Gastroesophageal sphincter (tissue), 3 donors: ENCODE results near the gene ALDH16A1.

ENCODE experiments used
- POLR2A ChIP-seq, 2 donors: fragments of 450-650 bp; IDR thresholded peaks; one replicate each; pipeline ENCODE4 v1.6.1; 2017; ENCODE audit warnings: antibody characterized with exemption in 2 of 2, mild to moderate bottlenecking in 2 of 2, moderate library complexity in 1 of 2
- TF ChIP-seq, protein P1 (sequence below), 4 experiments: fragments of 200-600 bp in 2 of 4; fragments of 450-650 bp in 2 of 4; sonication (generic) in 1 of 4; IDR thresholded peaks; one replicate each; pipeline ENCODE4 v1.5.1; 2017 to 2019; ENCODE audit warnings: antibody characterized with exemption in 4 of 4, mild to moderate bottlenecking in 2 of 4, moderate library complexity in 2 of 4

DNA sequence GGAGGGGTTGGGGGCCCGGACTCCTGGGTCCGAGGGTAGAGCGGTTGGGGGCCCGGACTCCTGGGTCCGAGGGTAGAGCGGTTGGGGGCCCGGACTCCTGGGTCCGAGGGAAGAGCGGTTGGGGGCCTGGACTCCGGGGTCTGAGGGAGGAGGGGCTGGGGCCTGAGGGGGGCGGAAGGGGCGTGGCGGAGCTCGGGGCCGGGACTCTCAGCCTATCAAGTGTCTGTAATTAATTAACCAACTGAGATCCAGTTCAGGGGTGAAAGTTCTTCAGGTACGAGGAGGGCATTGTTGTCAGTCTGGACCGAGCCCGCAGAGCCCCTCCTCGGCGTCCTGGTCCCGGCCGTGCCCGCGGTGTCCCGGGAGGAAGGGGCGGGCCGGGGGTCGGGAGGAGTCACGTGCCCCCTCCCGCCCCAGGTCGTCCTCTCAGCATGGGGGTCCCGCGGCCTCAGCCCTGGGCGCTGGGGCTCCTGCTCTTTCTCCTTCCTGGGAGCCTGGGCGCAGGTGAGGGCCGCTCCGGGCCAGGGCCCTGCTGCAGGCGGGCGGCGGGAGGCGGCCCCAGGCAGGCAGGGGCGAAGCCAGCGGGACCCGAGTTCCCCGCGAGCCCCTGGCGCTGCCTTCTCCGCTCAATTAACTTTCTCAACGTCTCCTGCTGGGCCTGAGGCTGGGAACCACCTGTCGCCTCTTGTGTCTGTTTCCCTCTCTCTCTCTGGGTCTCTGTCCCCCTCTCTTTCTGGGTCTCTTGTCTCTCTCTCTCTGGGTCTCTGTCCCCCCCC is 60.1 kb downstream of the ALDH16A1 start:
- TF ChIP-seq, protein P1, sequence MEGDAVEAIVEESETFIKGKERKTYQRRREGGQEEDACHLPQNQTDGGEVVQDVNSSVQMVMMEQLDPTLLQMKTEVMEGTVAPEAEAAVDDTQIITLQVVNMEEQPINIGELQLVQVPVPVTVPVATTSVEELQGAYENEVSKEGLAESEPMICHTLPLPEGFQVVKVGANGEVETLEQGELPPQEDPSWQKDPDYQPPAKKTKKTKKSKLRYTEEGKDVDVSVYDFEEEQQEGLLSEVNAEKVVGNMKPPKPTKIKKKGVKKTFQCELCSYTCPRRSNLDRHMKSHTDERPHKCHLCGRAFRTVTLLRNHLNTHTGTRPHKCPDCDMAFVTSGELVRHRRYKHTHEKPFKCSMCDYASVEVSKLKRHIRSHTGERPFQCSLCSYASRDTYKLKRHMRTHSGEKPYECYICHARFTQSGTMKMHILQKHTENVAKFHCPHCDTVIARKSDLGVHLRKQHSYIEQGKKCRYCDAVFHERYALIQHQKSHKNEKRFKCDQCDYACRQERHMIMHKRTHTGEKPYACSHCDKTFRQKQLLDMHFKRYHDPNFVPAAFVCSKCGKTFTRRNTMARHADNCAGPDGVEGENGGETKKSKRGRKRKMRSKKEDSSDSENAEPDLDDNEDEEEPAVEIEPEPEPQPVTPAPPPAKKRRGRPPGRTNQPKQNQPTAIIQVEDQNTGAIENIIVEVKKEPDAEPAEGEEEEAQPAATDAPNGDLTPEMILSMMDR (IDR thresholded peaks at IDR 0.05): no peak
- TF ChIP-seq POLR2A (IDR thresholded peaks at IDR 0.05): no peak
